Ectodermal cell (in vitro differentiated cells): ENCODE results near the gene MAPK8IP1.

Source experiments
- H3K27ac ChIP-seq: 2 replicates; pipeline ENCODE4 v1.7.0; 2013; ENCODE audit warnings: mild to moderate bottlenecking, low read depth, low read length; ENCODE audit not compliant: insufficient read depth, poor library complexity, severe bottlenecking
- H3K27me3 ChIP-seq: 2 replicates; pipeline ENCODE4 v1.7.0; 2013; ENCODE audit warnings: mild to moderate bottlenecking, low read length; ENCODE audit not compliant: insufficient read depth, control insufficient read depth, poor library complexity, severe bottlenecking
- H3K36me3 ChIP-seq: one replicate; pipeline ENCODE4 v1.7.0; 2013; ENCODE audit warnings: low read length; ENCODE audit not compliant: control insufficient read depth, insufficient read depth
- H3K4me1 ChIP-seq: one replicate; pipeline ENCODE4 v1.7.0; 2013; ENCODE audit warnings: low read length; ENCODE audit not compliant: control insufficient read depth, insufficient read depth
- H3K4me3 ChIP-seq: 2 replicates; pipeline ENCODE4 v1.7.0; 2013; ENCODE audit warnings: low read depth, low read length, control low read depth; ENCODE audit not compliant: insufficient read depth
- H3K9me3 ChIP-seq: 2 replicates; pipeline ENCODE4 v1.7.0; 2013; ENCODE audit warnings: mild to moderate bottlenecking, low read length, moderate library complexity; ENCODE audit not compliant: control insufficient read depth
- WGBS, 2 experiments: methylation state at CpG; one replicate each; pipeline ENCODE4 v1.1.7; 2013; ENCODE audit warnings: missing lambda C conversion rate in 2 of 2; 5-methylcytosine and 5-hydroxymethylcytosine counted together

MAPK8IP1 gene

GRCh38 chr11:45879803-45880686, 5.4 kb upstream of the MAPK8IP1 start:
- Histone ChIP-seq H3K36me3 (no peaks in the 10 kb centered on the region), H3K4me3 (no peak overlapping the region)

GRCh38 chr11:45880772-45881570, 4.5 kb upstream of the MAPK8IP1 start:
- WGBS, 2 experiments = 95% methylated on average over 15 of the region's 15 CpGs
- Histone ChIP-seq H3K9me3 (no peaks in the 10 kb centered on the region), H3K36me3 (no peaks in the 10 kb centered on the region)

More at GRCh38 chr11:45879803-45880686, 5.4 kb upstream of the MAPK8IP1 start:
- Histone ChIP-seq H3K27ac (no peak overlapping the region), H3K4me1 (peaks cover 13% of the 10 kb centered on the region), H3K9me3 (no peaks in the 10 kb centered on the region), H3K27me3 (peaks cover 2% of the 10 kb centered on the region)
- 90 to 95% methylated on average over 7 of the region's 7 CpGs for WGBS, 2 experiments

GRCh38 chr11:45881708-45882368, 3.6 kb upstream of the MAPK8IP1 start:
- H3K9me3 ChIP-seq = no peaks in the 10 kb centered on the region
- H3K27ac ChIP-seq = no peak overlapping the region
- H3K36me3 ChIP-seq = no peaks in the 10 kb centered on the region
- H3K27me3 ChIP-seq = peaks cover 16% of the 10 kb centered on the region
- H3K4me3 ChIP-seq = no peak overlapping the region
- peaks cover 5% of the 10 kb centered on the region for H3K4me1 ChIP-seq
- WGBS, 2 experiments = 87 to 91% methylated on average over 6 of the region's 6 CpGs

More at GRCh38 chr11:45880772-45881570, 4.5 kb upstream of the MAPK8IP1 start:
- peaks cover 14% of the 10 kb centered on the region for H3K4me1 ChIP-seq
- H3K27ac ChIP-seq = no peak overlapping the region
- peaks cover 8% of the 10 kb centered on the region for H3K27me3 ChIP-seq
- H3K4me3 ChIP-seq = no peak overlapping the region

DNA sequence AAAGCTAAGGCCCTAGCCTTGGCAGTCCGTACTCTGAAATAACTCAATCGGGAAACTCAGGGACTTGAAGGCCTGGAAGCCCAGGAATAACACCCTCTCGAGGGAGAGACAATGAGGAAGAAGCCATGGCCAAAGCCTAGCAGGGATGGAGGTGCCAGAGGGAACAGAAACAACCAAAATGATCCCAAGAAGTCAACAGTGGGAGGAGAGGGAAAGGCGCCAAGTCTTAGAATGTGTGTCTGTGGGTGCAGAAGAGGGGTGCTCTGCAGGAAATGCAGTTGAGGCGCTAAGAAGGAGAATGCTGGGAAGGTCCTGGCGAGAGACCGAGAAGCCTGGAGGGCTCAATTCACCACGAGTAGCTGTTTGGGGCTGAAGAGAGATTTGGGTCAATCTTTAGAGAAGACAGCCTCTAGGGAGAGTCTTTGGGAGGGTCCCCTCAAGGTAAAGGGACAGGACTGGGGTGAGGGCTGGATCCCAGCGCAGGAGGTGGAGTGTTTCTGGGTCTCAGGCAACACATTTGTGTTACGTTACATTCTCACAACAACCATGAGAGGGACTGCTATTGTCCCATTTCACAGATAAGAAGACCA, 760 bp upstream of the MAPK8IP1 start:
- Histone ChIP-seq H3K4me1 (peaks cover 5% of the 10 kb centered on the region), H3K9me3 (no peaks in the 10 kb centered on the region), H3K27me3 (peaks cover 18% of the 10 kb centered on the region), H3K36me3 (no peaks in the 10 kb centered on the region), H3K27ac (no peak overlapping the region), H3K4me3 (peak overlapping the region; percentile 22)
- WGBS, 2 experiments = 91 to 92% methylated on average over 10 of the region's 10 CpGs

DNA sequence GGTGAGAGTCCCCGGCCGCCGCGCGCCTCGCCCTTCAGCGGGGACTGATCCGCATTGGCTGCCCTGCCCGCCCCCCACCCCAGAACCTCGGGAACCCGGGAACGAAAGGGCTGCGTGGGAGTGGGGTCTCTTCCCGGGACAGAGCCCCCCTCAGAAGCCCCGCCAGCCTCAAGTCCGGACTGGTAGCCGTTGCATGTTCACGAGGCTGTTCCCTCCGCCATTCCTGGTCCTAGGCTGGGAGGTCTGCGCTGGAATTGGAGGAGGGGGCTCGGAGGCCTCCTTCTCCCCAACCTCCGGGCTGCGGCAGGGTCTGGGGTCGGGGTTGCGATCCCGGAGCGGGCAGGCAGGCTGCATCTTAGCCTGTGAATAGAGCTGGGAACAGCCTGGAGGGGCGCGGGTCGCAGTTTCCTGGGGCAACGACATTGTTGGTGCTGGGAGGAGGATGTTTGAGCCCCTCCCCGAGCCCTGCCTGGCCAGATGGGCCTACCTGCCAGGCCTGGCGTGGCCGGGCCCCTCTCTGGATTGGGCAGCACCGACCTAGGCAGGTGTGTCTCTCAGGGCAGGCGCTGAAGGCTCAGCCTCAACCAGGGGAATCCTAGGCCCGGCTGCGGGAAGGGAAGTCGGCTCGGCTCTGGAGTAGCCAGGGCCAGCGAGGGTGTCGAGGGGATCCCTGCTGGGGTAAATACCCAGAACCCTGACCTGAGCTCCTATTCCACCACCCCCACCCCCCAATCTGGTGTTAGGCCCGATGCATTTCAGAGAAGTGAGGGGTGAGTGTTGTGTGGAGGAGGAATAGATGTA, 670 bp downstream of the MAPK8IP1 start:
- H3K36me3 ChIP-seq = no peaks in the 10 kb centered on the region
- peaks cover 5% of the 10 kb centered on the region for H3K4me1 ChIP-seq
- H3K27me3 ChIP-seq = peaks cover 18% of the 10 kb centered on the region
- WGBS, 2 experiments = 11% methylated on average over 42 of the region's 43 CpGs
- no peak overlapping the region for H3K27ac ChIP-seq
- no peaks in the 10 kb centered on the region for H3K9me3 ChIP-seq
- H3K4me3 ChIP-seq = peak overlapping the region; percentile 63

GRCh38 chr11:45886816-45887520, 1.5 kb downstream of the MAPK8IP1 start:
- Histone ChIP-seq H3K36me3 (no peaks in the 10 kb centered on the region), H3K4me1 (peaks cover 5% of the 10 kb centered on the region), H3K4me3 (no peak overlapping the region), H3K9me3 (no peaks in the 10 kb centered on the region), H3K27ac (no peak overlapping the region), H3K27me3 (peaks cover 18% of the 10 kb centered on the region)
- WGBS, 2 experiments = 83 to 84% methylated on average over 3 to 4 of the region's 4 CpGs

GRCh38 chr11:45887587-45887986, 2.1 kb downstream of the MAPK8IP1 start:
- H3K9me3 ChIP-seq = no peaks in the 10 kb centered on the region

GRCh38 chr11:45889555-45889954, 4.1 kb downstream of the MAPK8IP1 start:
- no peak overlapping the region for H3K4me3 ChIP-seq
- no peaks in the 10 kb centered on the region for H3K36me3 ChIP-seq
- H3K9me3 ChIP-seq = no peaks in the 10 kb centered on the region
- H3K27ac ChIP-seq = no peak overlapping the region
- WGBS, 2 experiments = 87 to 90% methylated on average over 8 of the region's 8 CpGs
- peaks cover 18% of the 10 kb centered on the region for H3K27me3 ChIP-seq
- H3K4me1 ChIP-seq = peaks cover 15% of the 10 kb centered on the region

More at GRCh38 chr11:45887587-45887986, 2.1 kb downstream of the MAPK8IP1 start:
- WGBS, 2 experiments = 95% methylated on average over 10 of the region's 10 CpGs
- H3K27me3 ChIP-seq = peaks cover 18% of the 10 kb centered on the region
- no peaks in the 10 kb centered on the region for H3K36me3 ChIP-seq
- H3K4me3 ChIP-seq = no peak overlapping the region
- H3K4me1 ChIP-seq = peaks cover 5% of the 10 kb centered on the region
- no peak overlapping the region for H3K27ac ChIP-seq

DNA sequence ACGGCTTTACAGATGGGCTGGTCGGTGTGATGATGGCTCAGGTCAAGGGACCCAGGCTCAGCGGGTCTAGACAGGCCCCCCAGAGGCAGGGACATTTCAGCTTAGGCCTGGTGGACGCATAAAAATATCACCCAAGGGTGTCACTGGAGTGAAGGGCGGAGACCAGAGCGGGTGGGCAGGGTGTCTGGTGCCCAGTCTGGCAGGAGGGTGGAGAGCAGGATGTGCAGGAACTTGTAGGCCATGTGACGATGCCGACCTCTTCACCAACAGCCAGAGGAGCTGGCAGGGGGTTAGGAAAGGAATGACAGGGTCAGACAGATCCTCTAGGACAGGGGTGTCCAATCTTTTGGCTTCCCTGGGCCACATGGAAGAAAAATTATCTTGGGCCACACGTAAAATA, 4.5 kb downstream of the MAPK8IP1 start:
- Histone ChIP-seq H3K4me3 (no peak overlapping the region), H3K27me3 (peaks cover 16% of the 10 kb centered on the region), H3K27ac (no peak overlapping the region), H3K4me1 (peaks cover 12% of the 10 kb centered on the region), H3K36me3 (no peaks in the 10 kb centered on the region), H3K9me3 (no peaks in the 10 kb centered on the region)
- 94 to 96% methylated on average over 9 of the region's 9 CpGs for WGBS, 2 experiments
